Ovary (tissue), 3 donors: ENCODE results near the gene MRNIP.

Experiments
- EP300 ChIP-seq: sonication (generic); formaldehyde crosslinking; IDR thresholded peaks from one replicate; pipeline ENCODE4 v1.6.1; 2017; ENCODE audit warnings: antibody characterized with exemption
- POLR2A ChIP-seq: fragments of 450-650 bp; IDR thresholded peaks from one replicate; pipeline ENCODE4 v1.6.1; 2017; ENCODE audit warnings: antibody characterized with exemption, mild to moderate bottlenecking, moderate library complexity
- TF ChIP-seq, protein P1 (sequence below), 3 donors: fragments of 450-650 bp in 2 of 3; fragments of 200-600 bp in 1 of 3; IDR thresholded peaks; one replicate each; pipeline versions ENCODE4 v1.5.1 to v1.8.0; 2016 to 2022; ENCODE audit warnings: antibody characterized with exemption in 3 of 3, mild to moderate bottlenecking in 1 of 3
- donor health status: DM: no; HTN: no; CAD: no.

GRCh38 chr5:179887095-179887494, 28.5 kb upstream of the MRNIP start:
- TF ChIP-seq EP300 (no peak), POLR2A (no peak)
- TF ChIP-seq, protein P1, sequence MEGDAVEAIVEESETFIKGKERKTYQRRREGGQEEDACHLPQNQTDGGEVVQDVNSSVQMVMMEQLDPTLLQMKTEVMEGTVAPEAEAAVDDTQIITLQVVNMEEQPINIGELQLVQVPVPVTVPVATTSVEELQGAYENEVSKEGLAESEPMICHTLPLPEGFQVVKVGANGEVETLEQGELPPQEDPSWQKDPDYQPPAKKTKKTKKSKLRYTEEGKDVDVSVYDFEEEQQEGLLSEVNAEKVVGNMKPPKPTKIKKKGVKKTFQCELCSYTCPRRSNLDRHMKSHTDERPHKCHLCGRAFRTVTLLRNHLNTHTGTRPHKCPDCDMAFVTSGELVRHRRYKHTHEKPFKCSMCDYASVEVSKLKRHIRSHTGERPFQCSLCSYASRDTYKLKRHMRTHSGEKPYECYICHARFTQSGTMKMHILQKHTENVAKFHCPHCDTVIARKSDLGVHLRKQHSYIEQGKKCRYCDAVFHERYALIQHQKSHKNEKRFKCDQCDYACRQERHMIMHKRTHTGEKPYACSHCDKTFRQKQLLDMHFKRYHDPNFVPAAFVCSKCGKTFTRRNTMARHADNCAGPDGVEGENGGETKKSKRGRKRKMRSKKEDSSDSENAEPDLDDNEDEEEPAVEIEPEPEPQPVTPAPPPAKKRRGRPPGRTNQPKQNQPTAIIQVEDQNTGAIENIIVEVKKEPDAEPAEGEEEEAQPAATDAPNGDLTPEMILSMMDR (IDR thresholded peaks at IDR 0.05): no peak
